IMR-90 (cell line): ENCODE data around the gene SWI5. TPM values are rescaled to one million over a fixed set of nuclear protein-coding genes. Genes with fewer than 3 reads are reported as not detected.

Source experiments
- ATAC-seq: fragments of 200-7000 bp; cut with Tn5 transposase; 2 replicates; pipeline ENCODE4 v1.9.1; 2020; ENCODE audit warnings: low read depth, mild to moderate bottlenecking, moderate library complexity
- BruUV-seq: library from RNA; stranded (reverse); fragments of 400-500 nt; replicated peaks from 2 replicates; lab custom pipeline; 2021; lab: Mats Ljungman, UMichigan
- CTCF ChIA-PET: fragments of 300-600 bp; formaldehyde crosslinking; extraction: SDS; loops from one replicate; lab custom pipeline; 2021; ENCODE audit warnings: antibody characterized with exemption; lab: Yijun Ruan, JAX
- POLR2A ChIA-PET: fragments of 300-600 bp; sonication (Branson Sonifier 250); formaldehyde crosslinking; loops from one replicate; lab custom pipeline; 2022; ENCODE audit warnings: antibody characterized with exemption; ENCODE audit not compliant: unreplicated experiment; lab: Charles Lee
- DNase-seq: peaks from one replicate; pipeline ENCODE4 v3.0.0; 2013
- H2AFZ ChIP-seq: replicated peaks from 2 replicates; pipeline ENCODE3; 2013; ENCODE audit warnings: low read length, mild to moderate bottlenecking; ENCODE audit not compliant: poor library complexity
- H2AK5ac ChIP-seq: 2 replicates; pipeline ENCODE4 v1.6.1; 2013; ENCODE audit warnings: low read depth, low read length, inconsistent platforms
- H2AK9ac ChIP-seq: replicated peaks from 2 replicates; pipeline ENCODE3; 2013; ENCODE audit warnings: mild to moderate bottlenecking, low read depth, low read length, moderate library complexity; ENCODE audit not compliant: poor library complexity
- H2BK120ac ChIP-seq: 2 replicates; pipeline ENCODE4 v1.6.1; 2013; ENCODE audit warnings: low read depth, low read length, inconsistent platforms
- H2BK15ac ChIP-seq: 3 replicates; pipeline ENCODE4 v1.6.1; 2013; ENCODE audit warnings: low read depth, low read length, inconsistent platforms
- H2BK20ac ChIP-seq: 2 replicates; pipeline ENCODE4 v1.6.1; 2013; ENCODE audit warnings: low read depth, mild to moderate bottlenecking, inconsistent platforms, low read length, moderate library complexity
- H2BK5ac ChIP-seq: 2 replicates; pipeline ENCODE4 v1.6.1; 2013; ENCODE audit warnings: mild to moderate bottlenecking, low read depth, low read length, inconsistent platforms; ENCODE audit not compliant: poor library complexity, severe bottlenecking
- H3K14ac ChIP-seq: replicated peaks from 2 replicates; pipeline ENCODE4 v1.6.1; 2013; ENCODE audit warnings: low read depth, low read length, inconsistent platforms
- H3K18ac ChIP-seq: 2 replicates; pipeline ENCODE4 v1.6.1; 2013; ENCODE audit warnings: low read depth, low read length, control low read depth
- H3K23ac ChIP-seq: 2 replicates; pipeline ENCODE4 v1.6.1; 2013; ENCODE audit warnings: low read depth, low read length, inconsistent platforms
- H3K27ac ChIP-seq: 2 replicates; pipeline ENCODE4 v1.5.1; 2013; ENCODE audit warnings: mild to moderate bottlenecking, control low read depth, low read length; ENCODE audit not compliant: insufficient read depth
- H3K27me3 ChIP-seq: 2 replicates; pipeline ENCODE4 v1.6.1; 2013; ENCODE audit warnings: low read length; ENCODE audit not compliant: control insufficient read depth, insufficient read depth
- H3K36me3 ChIP-seq: 2 replicates; pipeline ENCODE4 v1.6.1; 2013; ENCODE audit warnings: low read length, mixed read lengths; ENCODE audit not compliant: control insufficient read depth, insufficient read depth
- H3K4ac ChIP-seq: 2 replicates; pipeline ENCODE4 v1.6.1; 2013; ENCODE audit warnings: low read depth, low read length, inconsistent platforms
- H3K4me1 ChIP-seq: 2 replicates; pipeline ENCODE4 v1.6.1; 2013; ENCODE audit warnings: low read length, mixed read lengths; ENCODE audit not compliant: control insufficient read depth, insufficient read depth
- H3K4me2 ChIP-seq: 2 replicates; pipeline ENCODE4 v1.6.1; 2013; ENCODE audit warnings: low read depth, mild to moderate bottlenecking, control low read depth, low read length, moderate library complexity
- H3K4me3 ChIP-seq: 2 replicates; pipeline ENCODE4 v1.5.1; 2013; ENCODE audit warnings: low read depth, mild to moderate bottlenecking, control low read depth, low read length, moderate library complexity; ENCODE audit not compliant: insufficient read depth
- H3K56ac ChIP-seq: 2 replicates; pipeline ENCODE4 v1.6.1; 2013; ENCODE audit warnings: low read length, inconsistent platforms; ENCODE audit not compliant: insufficient read depth; ENCODE audit errors: extremely low read depth
- H3K79me1 ChIP-seq, 2 experiments: 2 replicates each; pipeline ENCODE4 v1.6.1; 2013; ENCODE audit warnings: low read length in 2 of 2, inconsistent platforms in 1 of 2, low read depth in 1 of 2
- H3K9ac ChIP-seq: 2 replicates; pipeline ENCODE4 v1.6.1; 2013; ENCODE audit warnings: low read depth, low read length, control low read depth
- H3K9me1 ChIP-seq: 2 replicates; pipeline ENCODE4 v1.6.1; 2013; ENCODE audit warnings: low read length, inconsistent platforms; ENCODE audit not compliant: insufficient read depth
- H3K9me3 ChIP-seq: 2 replicates; pipeline ENCODE4 v1.6.1; 2013; ENCODE audit warnings: low read length; ENCODE audit not compliant: control insufficient read depth, insufficient read depth
- H4K20me1 ChIP-seq: 2 replicates; pipeline ENCODE4 v1.6.1; 2013; ENCODE audit warnings: low read length, inconsistent platforms; ENCODE audit not compliant: insufficient read depth
- H4K5ac ChIP-seq: 2 replicates; pipeline ENCODE4 v1.6.1; 2013; ENCODE audit warnings: mild to moderate bottlenecking, low read depth, low read length, control low read depth
- H4K8ac ChIP-seq, 2 experiments: 2 replicates each; pipeline ENCODE4 v1.6.1; 2013; ENCODE audit warnings: low read depth in 2 of 2, low read length in 2 of 2, control low read depth in 1 of 2, inconsistent platforms in 1 of 2
- H4K91ac ChIP-seq: 2 replicates; pipeline ENCODE4 v1.6.1; 2013; ENCODE audit warnings: low read depth, low read length, inconsistent platforms; ENCODE audit not compliant: insufficient read depth
- BHLHE40 ChIP-seq: fragments of 150-350 bp; IDR thresholded peaks from 2 replicates; pipeline ENCODE4 v1.6.1; 2016; ENCODE audit warnings: mild to moderate bottlenecking, low read depth, low read length
- CEBPB ChIP-seq: IDR thresholded peaks from 2 replicates; pipeline ENCODE4 v1.6.1; 2012; ENCODE audit warnings: low read depth, low read length, improper control_type of control experiment
- CHD1 ChIP-seq: IDR thresholded peaks from 2 replicates; pipeline ENCODE4 v1.6.1; 2012; ENCODE audit warnings: low read depth, low read length, improper control_type of control experiment
- CTCF ChIP-seq: conservative IDR thresholded peaks from 2 replicates; pipeline ENCODE4 v1.5.1; 2012; ENCODE audit warnings: mild to moderate bottlenecking, low read depth, low read length, improper control_type of control experiment
- FOS ChIP-seq: fragments of 150-350 bp; IDR thresholded peaks from 2 replicates; pipeline ENCODE4 v1.6.1; 2016; ENCODE audit warnings: low read depth, low read length
- MAFK ChIP-seq: IDR thresholded peaks from 2 replicates; pipeline ENCODE4 v1.6.1; 2012; ENCODE audit warnings: low read depth, low read length, improper control_type of control experiment
- MAZ ChIP-seq: IDR thresholded peaks from 2 replicates; pipeline ENCODE4 v1.6.1; 2012; ENCODE audit warnings: low read depth, mild to moderate bottlenecking, low read length, improper control_type of control experiment, moderate library complexity, borderline replicate concordance
- MXI1 ChIP-seq: IDR thresholded peaks from 2 replicates; pipeline ENCODE4 v1.6.1; 2012; ENCODE audit warnings: low read depth, mild to moderate bottlenecking, low read length, moderate library complexity, borderline replicate concordance
- NFE2L2 ChIP-seq: fragments of 150-350 bp; IDR thresholded peaks from 2 replicates; pipeline ENCODE4 v1.6.1; 2016; ENCODE audit warnings: low read depth, mild to moderate bottlenecking, low read length
- RAD21 ChIP-seq: IDR thresholded peaks from 2 replicates; pipeline ENCODE4 v1.6.1; 2012; ENCODE audit warnings: low read length, improper control_type of control experiment
- RCOR1 ChIP-seq: IDR thresholded peaks from 2 replicates; pipeline ENCODE4 v1.6.1; 2012; ENCODE audit warnings: mild to moderate bottlenecking, low read length, improper control_type of control experiment; ENCODE audit not compliant: insufficient replicate concordance
- RFX5 ChIP-seq: IDR thresholded peaks from 2 replicates; pipeline ENCODE4 v1.8.0; 2012; ENCODE audit warnings: low read depth, mild to moderate bottlenecking, low read length, moderate library complexity
- SMC3 ChIP-seq: fragments of 150-350 bp; IDR thresholded peaks from 2 replicates; pipeline ENCODE4 v1.6.1; 2016; ENCODE audit warnings: low read depth, mild to moderate bottlenecking, antibody characterized with exemption, low read length, moderate library complexity
- WGBS, 2 experiments: methylation state at CpG; one replicate each; pipeline versions ENCODE4 v1.1.5 to v1.1.7; 2013; ENCODE audit warnings: missing lambda C conversion rate in 2 of 2; ENCODE audit not compliant: insufficient read length in 1 of 2; ENCODE audit errors: extremely low coverage in 2 of 2; 5-methylcytosine and 5-hydroxymethylcytosine counted together
- dilution Hi-C: fragments of 300-500 bp; cut with HindIII; formaldehyde crosslinking; loops from one replicate; pipeline ENCODE4 v1.14.3; 2018; ENCODE audit warnings: low sequenced_read_pairs; ENCODE audit not compliant: unreplicated experiment
- in situ Hi-C: fragments of 300-500 bp; cut with MboI; formaldehyde crosslinking; loops from 3 replicates; pipeline ENCODE4 v1.14.3; 2019; ENCODE audit warnings: low sequenced_read_pairs, inconsistent platforms, mixed read lengths
- intact Hi-C: fragments of 100-400 bp; cut with micrococcal nuclease; formaldehyde crosslinking; loops from 2 replicates; pipeline ENCODE4 v1.10.0; 2022
- polyA plus RNA-seq, 3 experiments: library from polyadenylated mRNA; depleted of rRNA; stranded (reverse); fragments of >200 nt; gene quantifications; 2 replicates each; pipeline ENCODE4 v1.2.3, GENCODE V29; 2012; ENCODE audit warnings: low replicate concordance in 1 of 3
- total RNA-seq: library from RNA; depleted of rRNA; stranded (reverse); fragments of >200 nt; gene quantifications from 2 replicates; pipeline ENCODE4 v1.2.3, GENCODE V29; 2012
- TF ChIP-seq, protein P1 (sequence below): fragments of 150-350 bp; IDR thresholded peaks from 2 replicates; pipeline ENCODE4 v1.6.1; 2017; ENCODE audit warnings: mild to moderate bottlenecking, antibody characterized with exemption, low read length, low read depth
- TF ChIP-seq, protein P2 (sequence below): fragments of 150-350 bp; IDR thresholded peaks from 2 replicates; pipeline ENCODE4 v1.6.1; 2016; ENCODE audit warnings: low read depth, mild to moderate bottlenecking, low read length, moderate library complexity, borderline replicate concordance

SWI5 gene
- total and polyA plus RNA-seq, 2 of the 4 experiments (the other 2 are of a cell fraction) = 38.9 to 93.5 TPM

- WGBS, 2 experiments = 88% methylated on average over 4 of the region's 11 CpGs; no CpG with 5 or more reads in 1 of the 2 experiments
- H2BK20ac ChIP-seq = no peak overlapping the region
- no peak overlapping the region for H2AFZ ChIP-seq
- no peak for DNase-seq
- H3K27ac ChIP-seq = no peak overlapping the region
- H2AK5ac ChIP-seq = no peak overlapping the region
- no peak overlapping the region for H3K18ac ChIP-seq
- no peak overlapping the region for H3K56ac ChIP-seq
- no peak overlapping the region for H4K8ac ChIP-seq
- peaks cover 5% of the 10 kb centered on the region in 2 experiments; a peak in 1 of 4 replicates for H3K79me1 ChIP-seq
- no peak overlapping the region for H3K4ac ChIP-seq
- no peaks in the 10 kb centered on the region for H3K4me1 ChIP-seq
- H3K4me3 ChIP-seq = no peak overlapping the region
- no peak overlapping the region for H2BK15ac ChIP-seq
- ChIA-PET POLR2A (no interaction called here), CTCF (no interaction called here)
- BruUV-seq = no TSS peak
- no peaks in the 10 kb centered on the region for H3K9me1 ChIP-seq
- no peak overlapping the region for H3K14ac ChIP-seq
- ATAC-seq = no peak
- no peak overlapping the region for H2BK5ac ChIP-seq
- H3K27me3 ChIP-seq = no peaks in the 10 kb centered on the region
- no peak overlapping the region for H2BK120ac ChIP-seq
- no peaks in the 10 kb centered on the region for H3K9me3 ChIP-seq
- dilution Hi-C loops (no loop called here), in situ Hi-C loops (no loop called here), intact Hi-C loops (no loop called here)
- no peak overlapping the region for H3K9ac ChIP-seq
- H4K20me1 ChIP-seq = peaks cover 12% of the 10 kb centered on the region
- H4K5ac ChIP-seq = no peak overlapping the region
- no peak overlapping the region for H4K91ac ChIP-seq
- no peak overlapping the region for H3K23ac ChIP-seq
- H3K4me2 ChIP-seq = no peak overlapping the region
- peaks cover 70% of the 10 kb centered on the region for H3K36me3 ChIP-seq
- TF ChIP-seq MXI1 = no peak
- TF ChIP-seq RAD21 = no peak
- TF ChIP-seq MAFK = no peak
- no peak for TF ChIP-seq BHLHE40
- no peak for TF ChIP-seq FOS
- TF ChIP-seq CTCF = no peak
- no peak for TF ChIP-seq NFE2L2
- no peak for TF ChIP-seq CHD1
- TF ChIP-seq, protein P1, sequence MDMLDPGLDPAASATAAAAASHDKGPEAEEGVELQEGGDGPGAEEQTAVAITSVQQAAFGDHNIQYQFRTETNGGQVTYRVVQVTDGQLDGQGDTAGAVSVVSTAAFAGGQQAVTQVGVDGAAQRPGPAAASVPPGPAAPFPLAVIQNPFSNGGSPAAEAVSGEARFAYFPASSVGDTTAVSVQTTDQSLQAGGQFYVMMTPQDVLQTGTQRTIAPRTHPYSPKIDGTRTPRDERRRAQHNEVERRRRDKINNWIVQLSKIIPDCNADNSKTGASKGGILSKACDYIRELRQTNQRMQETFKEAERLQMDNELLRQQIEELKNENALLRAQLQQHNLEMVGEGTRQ = no peak
- TF ChIP-seq RCOR1 = no peak
- no peak for TF ChIP-seq SMC3
- TF ChIP-seq CEBPB = no peak
- TF ChIP-seq RFX5 = no peak
- TF ChIP-seq, protein P2, sequence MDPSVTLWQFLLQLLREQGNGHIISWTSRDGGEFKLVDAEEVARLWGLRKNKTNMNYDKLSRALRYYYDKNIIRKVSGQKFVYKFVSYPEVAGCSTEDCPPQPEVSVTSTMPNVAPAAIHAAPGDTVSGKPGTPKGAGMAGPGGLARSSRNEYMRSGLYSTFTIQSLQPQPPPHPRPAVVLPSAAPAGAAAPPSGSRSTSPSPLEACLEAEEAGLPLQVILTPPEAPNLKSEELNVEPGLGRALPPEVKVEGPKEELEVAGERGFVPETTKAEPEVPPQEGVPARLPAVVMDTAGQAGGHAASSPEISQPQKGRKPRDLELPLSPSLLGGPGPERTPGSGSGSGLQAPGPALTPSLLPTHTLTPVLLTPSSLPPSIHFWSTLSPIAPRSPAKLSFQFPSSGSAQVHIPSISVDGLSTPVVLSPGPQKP = no peak
- no peak for TF ChIP-seq MAZ
- no peak overlapping the region for H2AK9ac ChIP-seq
Measured at GRCh38 chr9:128257907-128258306, 18.2 kb upstream of the SWI5 start.
